H9 (cell line): ENCODE measurements around the gene SREBF1. TPM values are rescaled to one million over a fixed set of nuclear protein-coding genes. Genes with fewer than 3 reads are reported as not detected.

ENCODE experiments used
- DNase-seq: peaks from one replicate; pipeline ENCODE4 v3.0.0-alpha.2; 2017
- H2AFZ ChIP-seq: one replicate; pipeline ENCODE4 v1.6.1; 2013; ENCODE audit warnings: mild to moderate bottlenecking, low read length, control low read depth, moderate library complexity
- H2AK5ac ChIP-seq: 2 replicates; pipeline ENCODE4 v1.6.1; 2013; ENCODE audit warnings: low read length, control low read depth, mixed read lengths; ENCODE audit not compliant: insufficient read length
- H2BK120ac ChIP-seq: one replicate; pipeline ENCODE4 v1.6.1; 2013; ENCODE audit warnings: low read depth, mild to moderate bottlenecking, low read length, control low read depth, inconsistent platforms; ENCODE audit not compliant: poor library complexity, severe bottlenecking
- H2BK12ac ChIP-seq: 2 replicates; pipeline ENCODE4 v1.6.1; 2013; ENCODE audit warnings: low read length, control low read depth, mixed read lengths, low read depth; ENCODE audit not compliant: insufficient read length
- H2BK15ac ChIP-seq: 2 replicates; pipeline ENCODE4 v1.6.1; 2013; ENCODE audit warnings: low read depth, low read length, control low read depth
- H2BK20ac ChIP-seq: one replicate; pipeline ENCODE4 v1.6.1; 2013; ENCODE audit warnings: low read depth, mild to moderate bottlenecking, low read length, control low read depth, inconsistent platforms; ENCODE audit not compliant: poor library complexity, severe bottlenecking
- H2BK5ac ChIP-seq: 2 replicates; pipeline ENCODE4 v1.6.1; 2013; ENCODE audit warnings: low read length, control low read depth, mixed read lengths; ENCODE audit not compliant: insufficient read length
- H3K14ac ChIP-seq: 2 replicates; pipeline ENCODE4 v1.6.1; 2013; ENCODE audit warnings: low read length, control low read depth; ENCODE audit not compliant: insufficient read depth
- H3K18ac ChIP-seq: 2 replicates; pipeline ENCODE4 v1.6.1; 2013; ENCODE audit warnings: low read depth, mild to moderate bottlenecking, mixed read lengths, low read length, control low read depth; ENCODE audit not compliant: insufficient read length
- H3K23ac ChIP-seq: 2 replicates; pipeline ENCODE4 v1.6.1; 2013; ENCODE audit warnings: low read length, control low read depth, mixed read lengths, low read depth; ENCODE audit not compliant: insufficient read length
- H3K23me2 ChIP-seq: 2 replicates; pipeline ENCODE4 v1.6.1; 2013; ENCODE audit warnings: low read depth, mild to moderate bottlenecking, mixed read lengths, low read length, control low read depth; ENCODE audit not compliant: insufficient read length, poor library complexity, severe bottlenecking
- H3K27ac ChIP-seq: 2 replicates; pipeline ENCODE4 v1.5.1; 2013; ENCODE audit warnings: low read length, control low read depth, mixed read lengths, low read depth; ENCODE audit not compliant: insufficient read length
- H3K27me3 ChIP-seq: 2 replicates; pipeline ENCODE4 v1.6.1; 2013; ENCODE audit warnings: low read length, control low read depth, inconsistent platforms; ENCODE audit not compliant: insufficient read depth
- H3K4ac ChIP-seq: 2 replicates; pipeline ENCODE4 v1.6.1; 2013; ENCODE audit warnings: low read depth, mild to moderate bottlenecking, control low read depth, inconsistent platforms, low read length, moderate library complexity
- H3K4me1 ChIP-seq: 2 replicates; pipeline ENCODE4 v1.6.1; 2013; ENCODE audit warnings: low read length, control low read depth, inconsistent platforms; ENCODE audit not compliant: insufficient read depth
- H3K4me2 ChIP-seq: 2 replicates; pipeline ENCODE4 v1.6.1; 2013; ENCODE audit warnings: low read length, control low read depth, mixed read lengths; ENCODE audit not compliant: insufficient read length, insufficient read depth
- H3K56ac ChIP-seq: 2 replicates; pipeline ENCODE4 v1.6.1; 2013; ENCODE audit warnings: low read depth, mild to moderate bottlenecking, mixed read lengths, low read length, control low read depth; ENCODE audit not compliant: insufficient read length
- H3K79me1 ChIP-seq: 2 replicates; pipeline ENCODE4 v1.6.1; 2013; ENCODE audit warnings: low read depth, mild to moderate bottlenecking, moderate library complexity, low read length, control low read depth, inconsistent platforms; ENCODE audit not compliant: insufficient read depth, poor library complexity, severe bottlenecking
- H3K79me2 ChIP-seq: 2 replicates; pipeline ENCODE4 v1.6.1; 2013; ENCODE audit warnings: low read length, control low read depth, inconsistent platforms; ENCODE audit not compliant: insufficient read depth
- H3K9ac ChIP-seq: 2 replicates; pipeline ENCODE4 v1.6.1; 2013; ENCODE audit warnings: low read length, control low read depth, mixed read lengths; ENCODE audit not compliant: insufficient read length; ENCODE audit errors: extremely low read depth
- H3K9me3 ChIP-seq: one replicate; pipeline ENCODE4 v1.6.1; 2013; ENCODE audit warnings: low read depth, low read length, inconsistent platforms; ENCODE audit not compliant: control insufficient read depth
- H3T11ph ChIP-seq: one replicate; pipeline ENCODE4 v1.6.1; 2013; ENCODE audit warnings: mild to moderate bottlenecking, low read length, control low read depth, inconsistent platforms
- H4K20me1 ChIP-seq: one replicate; pipeline ENCODE4 v1.6.1; 2013; ENCODE audit not compliant: control insufficient read depth, insufficient read length, insufficient read depth
- H4K5ac ChIP-seq: 2 replicates; pipeline ENCODE4 v1.6.1; 2013; ENCODE audit warnings: low read depth, mild to moderate bottlenecking, mixed read lengths, low read length, control low read depth; ENCODE audit not compliant: insufficient read length
- H4K8ac ChIP-seq: replicated peaks from 2 replicates; pipeline ENCODE4 v1.6.1; 2013; ENCODE audit warnings: low read length, control low read depth, mixed read lengths, low read depth; ENCODE audit not compliant: insufficient read length
- H4K91ac ChIP-seq: 2 replicates; pipeline ENCODE4 v1.6.1; 2013; ENCODE audit warnings: low read depth, mild to moderate bottlenecking, moderate library complexity, mixed read lengths, low read length, control low read depth; ENCODE audit not compliant: insufficient read length
- H3K27ac Mint-ChIP-seq, 3 experiments: 2 replicates in 2 of 3; 3 replicates in 1 of 3; pipeline ENCODE4 v1.8.0; 2020 to 2021; ENCODE audit warnings: mixed read lengths in 3 of 3, mild to moderate bottlenecking in 1 of 3, moderate library complexity in 1 of 3
- H3K27me3 Mint-ChIP-seq: 2 replicates; pipeline ENCODE4 v1.8.0; 2021; ENCODE audit warnings: low read depth, mild to moderate bottlenecking, moderate library complexity, mixed read lengths
- H3K36me3 Mint-ChIP-seq, 3 experiments: 2 replicates in 2 of 3; 3 replicates in 1 of 3; pipeline ENCODE4 v1.8.0; 2020 to 2021; ENCODE audit warnings: low read depth in 3 of 3, mixed read lengths in 3 of 3; ENCODE audit not compliant: insufficient read depth in 1 of 3
- H3K4me1 Mint-ChIP-seq, 2 experiments: 2 replicates each; pipeline ENCODE4 v1.8.0; 2020; ENCODE audit warnings: mixed read lengths in 2 of 2
- H3K4me3 Mint-ChIP-seq, 2 experiments: 2 replicates in 1 of 2; 3 replicates in 1 of 2; pipeline ENCODE4 v1.8.0; 2020 to 2021; ENCODE audit warnings: mild to moderate bottlenecking in 2 of 2, mixed read lengths in 2 of 2, moderate library complexity in 1 of 2
- H3K9me3 Mint-ChIP-seq, 2 experiments: 2 replicates in 1 of 2; 3 replicates in 1 of 2; pipeline ENCODE4 v1.8.0; 2020; ENCODE audit warnings: mild to moderate bottlenecking in 2 of 2, mixed read lengths in 2 of 2, moderate library complexity in 1 of 2
- WGBS: extraction: QIAGEN DNeasy Blood & Tissue Kit; methylation state at CpG from one replicate; pipeline ENCODE4 v1.1.7; 2013; ENCODE audit warnings: missing lambda C conversion rate, low lambda C conversion rate, mixed read lengths; ENCODE audit not compliant: insufficient read length; ENCODE audit errors: extremely low coverage; 5-methylcytosine and 5-hydroxymethylcytosine counted together
- total RNA-seq: library from RNA; stranded (reverse); gene quantifications from 2 replicates; pipeline ENCODE4 v1.2.1, GENCODE V29; 2021
- TF ChIP-seq, protein P1 (sequence below): fragments of 200-600 bp; sonication (generic); conservative IDR thresholded peaks from 3 replicates; pipeline ENCODE4 v1.8.0; 2021; ENCODE audit warnings: antibody characterized with exemption, mild to moderate bottlenecking

Gene SREBF1
- total RNA-seq, 1 experiment from 2014 or later, result 81.9 TPM

DNA sequence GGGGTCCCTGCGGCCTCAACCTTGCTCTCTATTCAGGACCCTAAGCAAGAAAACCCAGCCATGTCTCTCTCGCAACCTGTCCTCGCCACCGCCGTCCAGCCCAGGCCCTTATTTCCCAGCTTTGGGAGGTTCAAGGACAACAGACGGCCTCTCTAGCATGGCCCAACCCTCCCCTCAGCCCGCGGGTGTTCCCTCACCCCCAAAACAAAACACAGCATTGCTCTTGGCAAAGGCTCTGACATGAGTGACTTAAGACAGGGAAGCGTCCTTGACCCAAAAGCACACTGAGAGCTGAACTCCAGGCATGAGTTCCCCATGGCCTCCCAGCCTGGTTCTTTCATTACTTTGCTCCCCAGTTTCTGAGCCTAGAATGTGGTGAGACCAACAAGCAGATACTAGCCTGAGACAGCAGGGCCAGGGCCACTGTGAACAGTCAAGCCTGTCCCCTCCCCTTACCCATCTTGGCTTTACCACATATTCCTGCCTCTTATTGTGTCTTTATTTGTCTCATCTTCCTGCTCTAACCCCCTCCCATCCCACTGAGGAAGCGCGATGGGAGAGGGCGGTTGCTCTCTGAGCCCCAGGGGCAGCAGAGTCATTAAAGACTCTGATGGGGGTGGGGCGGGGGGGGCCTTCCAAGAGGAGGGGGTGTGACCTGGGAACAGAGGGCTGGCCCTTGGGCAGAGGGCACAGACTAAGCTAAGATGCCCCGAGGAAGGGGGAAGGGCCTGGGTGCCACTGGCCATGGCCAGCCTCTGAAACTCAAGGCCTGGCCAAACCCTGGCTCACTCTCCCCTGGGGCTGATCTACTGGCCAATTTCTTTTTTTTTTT, 11.8 kb downstream of the SREBF1 start:
- Mint-ChIP-seq H3K4me1 (peaks cover 46 to 72% of the 10 kb centered on the region in 2 experiments), H3K27ac (peak overlapping the region; percentile 96 to 99 (median 97)), H3K27me3 (no peaks in the 10 kb centered on the region), H3K4me3 (peak overlapping the region; percentile 6 to 54; a peak in 4 of 5 replicates), H3K36me3 (peaks cover 6 to 31% (median 26%) of the 10 kb centered on the region in 3 experiments), H3K9me3 (no peaks in the 10 kb centered on the region)
- H3K27me3 ChIP-seq, result no peaks in the 10 kb centered on the region
- H2AK5ac ChIP-seq, result no peak overlapping the region
- 0 out of 2 replicates have a peak overlapping the region, but pooled peaks have one; percentile 24 for H2BK15ac ChIP-seq
- H3K56ac ChIP-seq, result no peak overlapping the region
- peak overlapping the region; percentile 10 for H4K91ac ChIP-seq
- H3K9ac ChIP-seq, result no peak overlapping the region
- peaks cover 2% of the 10 kb centered on the region for H4K20me1 ChIP-seq
- H2BK5ac ChIP-seq, result no peak overlapping the region
- H3K4me1 ChIP-seq, result peaks cover 11% of the 10 kb centered on the region
- peak overlapping the region; percentile 28 for H3K14ac ChIP-seq
- H3K4ac ChIP-seq, result no peak overlapping the region
- H2BK20ac ChIP-seq, result no peak overlapping the region
- H3K18ac ChIP-seq, result peak overlapping the region; percentile 49
- TF ChIP-seq, protein P1, sequence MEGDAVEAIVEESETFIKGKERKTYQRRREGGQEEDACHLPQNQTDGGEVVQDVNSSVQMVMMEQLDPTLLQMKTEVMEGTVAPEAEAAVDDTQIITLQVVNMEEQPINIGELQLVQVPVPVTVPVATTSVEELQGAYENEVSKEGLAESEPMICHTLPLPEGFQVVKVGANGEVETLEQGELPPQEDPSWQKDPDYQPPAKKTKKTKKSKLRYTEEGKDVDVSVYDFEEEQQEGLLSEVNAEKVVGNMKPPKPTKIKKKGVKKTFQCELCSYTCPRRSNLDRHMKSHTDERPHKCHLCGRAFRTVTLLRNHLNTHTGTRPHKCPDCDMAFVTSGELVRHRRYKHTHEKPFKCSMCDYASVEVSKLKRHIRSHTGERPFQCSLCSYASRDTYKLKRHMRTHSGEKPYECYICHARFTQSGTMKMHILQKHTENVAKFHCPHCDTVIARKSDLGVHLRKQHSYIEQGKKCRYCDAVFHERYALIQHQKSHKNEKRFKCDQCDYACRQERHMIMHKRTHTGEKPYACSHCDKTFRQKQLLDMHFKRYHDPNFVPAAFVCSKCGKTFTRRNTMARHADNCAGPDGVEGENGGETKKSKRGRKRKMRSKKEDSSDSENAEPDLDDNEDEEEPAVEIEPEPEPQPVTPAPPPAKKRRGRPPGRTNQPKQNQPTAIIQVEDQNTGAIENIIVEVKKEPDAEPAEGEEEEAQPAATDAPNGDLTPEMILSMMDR, result no peak
- H3K4me2 ChIP-seq, result no peak overlapping the region
- H3T11ph ChIP-seq, result no peak overlapping the region
- no peak overlapping the region for H3K27ac ChIP-seq
- no peak overlapping the region for H4K8ac ChIP-seq
- DNase-seq, result peak; percentile 64
- no peak overlapping the region for H3K23ac ChIP-seq
- H3K23me2 ChIP-seq, result peaks cover 9% of the 10 kb centered on the region
- no peak overlapping the region for H4K5ac ChIP-seq
- H2BK120ac ChIP-seq, result no peak overlapping the region
- H3K79me2 ChIP-seq, result peaks cover 10% of the 10 kb centered on the region; the same call in 1 of the 2 replicates
- no peak overlapping the region for H2AFZ ChIP-seq
- WGBS, result no CpG with 5 or more reads among the region's 14 CpGs
- no peak overlapping the region for H2BK12ac ChIP-seq
- no peaks in the 10 kb centered on the region for H3K9me3 ChIP-seq
- H3K79me1 ChIP-seq, result peaks cover 17% of the 10 kb centered on the region
